Lung (tissue), 12 donors: ENCODE results near the gene MUC5AC. TPM values are rescaled to one million over a fixed set of nuclear protein-coding genes. Genes with fewer than 3 reads are reported as not detected.

Experiments
- ATAC-seq: fragments of 200-7000 bp; cut with Tn5 transposase; one replicate; pipeline ENCODE4 v1.9.1; 2020; ENCODE audit warnings: moderate number of reproducible peaks; ENCODE audit not compliant: insufficient read depth, low FRiP score
- DNase-seq, 3 donors: peaks; one replicate each; pipeline ENCODE4 v3.0.0-alpha.2; 2013 to 2017
- H3K27ac ChIP-seq, 2 donors: one replicate each; pipeline ENCODE4 v1.5.1; 2013; ENCODE audit warnings: mild to moderate bottlenecking in 2 of 2, moderate library complexity in 2 of 2, control low read depth in 1 of 2, inconsistent platforms in 1 of 2, low read depth in 1 of 2, low read length in 1 of 2
- H3K27me3 ChIP-seq, 3 donors: one replicate each; pipeline ENCODE4 v1.5.1; 2013; ENCODE audit warnings: low read length in 2 of 3; ENCODE audit not compliant: control insufficient read depth in 3 of 3, insufficient read depth in 3 of 3
- H3K36me3 ChIP-seq, 4 donors: one replicate each; pipeline ENCODE4 v1.5.1; 2013; ENCODE audit warnings: low read length in 4 of 4, mild to moderate bottlenecking in 1 of 4, moderate library complexity in 1 of 4; ENCODE audit not compliant: control insufficient read depth in 4 of 4, insufficient read depth in 4 of 4
- H3K4me1 ChIP-seq, 5 donors: one replicate each; pipeline ENCODE4 v1.5.1; 2013; ENCODE audit warnings: low read length in 5 of 5, mild to moderate bottlenecking in 2 of 5, moderate library complexity in 1 of 5; ENCODE audit not compliant: control insufficient read depth in 5 of 5, insufficient read depth in 5 of 5
- H3K4me3 ChIP-seq: one replicate; pipeline ENCODE4 v1.5.1; 2013; ENCODE audit warnings: mild to moderate bottlenecking, control low read depth, moderate library complexity
- H3K9ac ChIP-seq, 2 donors: one replicate each; pipeline ENCODE4 v1.5.1; 2013; ENCODE audit warnings: low read length in 2 of 2, control low read depth in 1 of 2; ENCODE audit not compliant: insufficient read depth in 1 of 2
- H3K9me3 ChIP-seq, 4 donors: one replicate each; pipeline ENCODE4 v1.5.1; 2013; ENCODE audit warnings: low read length in 3 of 4, mild to moderate bottlenecking in 1 of 4, moderate library complexity in 1 of 4; ENCODE audit not compliant: control insufficient read depth in 4 of 4, insufficient read depth in 3 of 4
- WGBS, 2 donors: extraction: QIAGEN DNeasy Blood & Tissue Kit; methylation state at CpG; one replicate each; pipeline ENCODE4 v1.1.7; 2013; 5-methylcytosine and 5-hydroxymethylcytosine counted together
- polyA plus RNA-seq, 2 donors: library from polyadenylated mRNA; stranded (reverse); fragments of 200-250 nt; gene quantifications; one replicate each; pipeline ENCODE4 v1.2.1, GENCODE V29; 2013
- total RNA-seq, 2 donors: library from RNA; depleted of rRNA in 1 of 2; stranded (reverse); fragments of >200 nt in 1 of 2; gene quantifications; one replicate each; pipeline ENCODE4 v1.2.1, GENCODE V29; 2014 to 2021
- TF ChIP-seq, protein P1 (sequence below): IDR thresholded peaks from 2 replicates; pipeline ENCODE4 v1.5.1; 2012; ENCODE audit warnings: mild to moderate bottlenecking; ENCODE audit errors: control extremely low read depth, extremely low read depth
- donor health status: control.
- donor health status: control.
- donor health status: Bipolar disorder and iron deficiency.
- donor health status: healthy.
- donor health status: DM: yes; HTN: yes; CAD: no.

MUC5AC gene
- total and polyA plus RNA-seq, 4 donors = 0.46 to 1.3 (median 1.0) TPM

DNA sequence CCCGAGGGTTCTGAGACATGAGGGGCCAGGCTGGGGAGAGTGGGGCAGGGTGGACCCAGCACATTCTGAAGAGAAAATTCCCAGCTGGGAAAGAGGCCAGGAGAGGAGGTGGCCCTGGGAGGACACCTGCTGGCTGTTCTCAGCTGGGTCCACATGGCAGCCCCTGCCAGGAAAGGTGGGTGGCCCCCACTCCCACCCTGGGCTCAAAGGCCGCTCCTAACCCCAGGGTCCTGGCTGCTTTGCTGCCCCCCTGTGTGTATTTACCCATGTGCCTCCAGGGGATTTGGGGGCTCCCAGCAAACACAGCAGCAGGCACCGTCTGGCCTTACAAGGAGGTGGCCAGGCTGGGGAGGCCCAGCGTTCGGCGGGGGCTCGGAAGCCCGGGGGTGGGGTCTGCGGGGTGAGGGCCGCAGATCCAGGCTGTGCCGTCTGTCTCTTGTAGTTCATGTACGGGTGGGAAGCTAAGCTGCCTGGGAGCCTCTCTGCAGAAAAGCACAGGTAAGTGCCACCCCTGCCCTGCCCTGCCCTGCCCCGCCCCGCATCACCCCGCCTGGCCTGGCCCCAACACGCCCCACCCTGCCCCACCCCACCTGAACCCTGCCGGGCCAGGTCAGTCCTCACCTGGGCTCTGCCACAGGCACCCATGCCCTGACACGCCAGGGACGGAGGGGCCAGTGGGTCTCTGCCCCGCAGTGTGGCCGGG is 75.7 kb downstream of the MUC5AC start:
- no peaks in the 10 kb centered on the region for H3K9me3 ChIP-seq
- H3K4me3 ChIP-seq = no peak overlapping the region
- H3K27ac ChIP-seq = no peak overlapping the region
- DNase-seq (peak in 1 of 3 donors; percentile 8), ATAC-seq (no peak)
- peaks cover 0 to 7% (median 0%) of the 10 kb centered on the region in 3 donors for H3K27me3 ChIP-seq
- H3K9ac ChIP-seq = no peak overlapping the region
- no peaks in the 10 kb centered on the region for H3K36me3 ChIP-seq
- H3K4me1 ChIP-seq = no peaks in the 10 kb centered on the region
- WGBS, 2 donors = 75 to 84% methylated on average over 19 to 21 of the region's 21 CpGs
- TF ChIP-seq, protein P1, sequence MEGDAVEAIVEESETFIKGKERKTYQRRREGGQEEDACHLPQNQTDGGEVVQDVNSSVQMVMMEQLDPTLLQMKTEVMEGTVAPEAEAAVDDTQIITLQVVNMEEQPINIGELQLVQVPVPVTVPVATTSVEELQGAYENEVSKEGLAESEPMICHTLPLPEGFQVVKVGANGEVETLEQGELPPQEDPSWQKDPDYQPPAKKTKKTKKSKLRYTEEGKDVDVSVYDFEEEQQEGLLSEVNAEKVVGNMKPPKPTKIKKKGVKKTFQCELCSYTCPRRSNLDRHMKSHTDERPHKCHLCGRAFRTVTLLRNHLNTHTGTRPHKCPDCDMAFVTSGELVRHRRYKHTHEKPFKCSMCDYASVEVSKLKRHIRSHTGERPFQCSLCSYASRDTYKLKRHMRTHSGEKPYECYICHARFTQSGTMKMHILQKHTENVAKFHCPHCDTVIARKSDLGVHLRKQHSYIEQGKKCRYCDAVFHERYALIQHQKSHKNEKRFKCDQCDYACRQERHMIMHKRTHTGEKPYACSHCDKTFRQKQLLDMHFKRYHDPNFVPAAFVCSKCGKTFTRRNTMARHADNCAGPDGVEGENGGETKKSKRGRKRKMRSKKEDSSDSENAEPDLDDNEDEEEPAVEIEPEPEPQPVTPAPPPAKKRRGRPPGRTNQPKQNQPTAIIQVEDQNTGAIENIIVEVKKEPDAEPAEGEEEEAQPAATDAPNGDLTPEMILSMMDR = no peak

DNA sequence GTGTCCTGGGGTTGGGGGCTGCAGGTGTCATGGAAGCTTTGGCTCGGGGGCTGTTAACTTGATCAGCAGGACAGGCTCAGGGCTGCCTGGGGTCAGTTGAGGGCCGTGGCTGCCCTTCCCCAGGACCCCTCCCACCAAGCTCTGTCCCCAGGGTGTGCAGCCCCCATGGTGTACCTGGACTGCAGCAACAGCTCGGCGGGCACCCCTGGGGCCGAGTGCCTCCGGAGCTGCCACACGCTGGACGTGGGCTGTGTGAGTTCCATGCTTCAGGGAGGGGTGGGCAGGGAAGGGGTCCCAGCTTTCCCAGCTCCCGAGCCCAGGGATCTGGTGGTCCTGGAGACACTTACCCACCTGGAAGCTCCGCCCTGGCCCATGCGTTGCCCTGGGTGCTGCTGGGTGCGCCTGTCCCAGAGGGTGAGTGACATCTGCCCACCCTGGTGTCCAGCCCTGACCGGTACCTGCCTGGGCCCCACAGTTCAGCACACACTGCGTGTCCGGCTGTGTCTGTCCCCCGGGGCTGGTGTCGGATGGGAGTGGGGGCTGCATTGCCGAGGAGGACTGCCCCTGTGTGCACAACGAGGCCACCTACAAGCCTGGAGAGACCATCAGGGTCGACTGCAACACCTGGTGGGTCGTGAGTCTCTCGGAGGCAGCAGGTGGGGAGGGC is 76.4 kb downstream of the MUC5AC start:
- no peak overlapping the region for H3K27ac ChIP-seq
- TF ChIP-seq, protein P1 = no peak
- no peaks in the 10 kb centered on the region for H3K9me3 ChIP-seq
- no peak for ATAC-seq
- 74 to 77% methylated on average over 22 of the region's 22 CpGs for WGBS, 2 donors
- H3K27me3 ChIP-seq = peaks cover 0 to 3% (median 0%) of the 10 kb centered on the region in 3 donors
- H3K36me3 ChIP-seq = no peaks in the 10 kb centered on the region
- no peak overlapping the region for H3K9ac ChIP-seq
- no peak overlapping the region for H3K4me3 ChIP-seq
- peak in 1 of 3 donors; percentile 5 for DNase-seq
- H3K4me1 ChIP-seq = no peaks in the 10 kb centered on the region

DNA sequence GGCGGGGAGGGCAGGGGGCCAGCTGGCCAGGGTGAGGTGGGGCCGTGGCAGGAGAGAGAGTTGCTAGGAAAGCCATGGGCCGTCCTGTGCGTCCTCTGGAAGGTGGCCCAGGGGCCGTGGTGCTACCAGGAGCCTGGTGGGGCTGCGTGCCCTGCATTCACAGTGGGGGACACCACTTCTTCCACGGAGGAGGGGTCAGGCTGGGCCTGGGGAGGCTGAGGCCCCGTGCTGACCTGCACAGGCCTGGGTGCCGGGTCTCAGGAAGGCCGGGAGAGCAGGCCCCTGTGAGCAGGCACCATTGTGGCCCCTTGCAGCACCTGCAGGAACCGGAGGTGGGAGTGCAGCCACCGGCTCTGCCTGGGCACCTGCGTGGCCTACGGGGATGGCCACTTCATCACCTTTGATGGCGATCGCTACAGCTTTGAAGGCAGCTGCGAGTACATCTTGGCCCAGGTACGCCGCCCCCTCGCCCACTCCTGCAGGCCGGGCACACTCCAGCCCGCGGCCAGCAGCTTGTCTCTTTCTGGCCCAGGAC is 77.1 kb downstream of the MUC5AC start:
- H3K9me3 ChIP-seq = no peaks in the 10 kb centered on the region
- H3K4me3 ChIP-seq = no peak overlapping the region
- no peaks in the 10 kb centered on the region for H3K4me1 ChIP-seq
- no peaks in the 10 kb centered on the region for H3K27me3 ChIP-seq
- H3K27ac ChIP-seq = no peak overlapping the region
- ATAC-seq (no peak), DNase-seq (peak in 1 of 3 donors; percentile 7)
- TF ChIP-seq, protein P1 = no peak
- no peaks in the 10 kb centered on the region for H3K36me3 ChIP-seq
- no peak overlapping the region for H3K9ac ChIP-seq
- WGBS, 2 donors = 81 to 90% methylated on average over 23 of the region's 23 CpGs
